ENCODE measurements around the gene SLC35F3. TPM values are rescaled to one million over a fixed set of nuclear protein-coding genes. Genes with fewer than 3 reads are reported as not detected.

Gene SLC35F3
- total and polyA plus RNA-seq, 2 experiments from 2014 or later: 1.0 to 3.2 TPM

DNA sequence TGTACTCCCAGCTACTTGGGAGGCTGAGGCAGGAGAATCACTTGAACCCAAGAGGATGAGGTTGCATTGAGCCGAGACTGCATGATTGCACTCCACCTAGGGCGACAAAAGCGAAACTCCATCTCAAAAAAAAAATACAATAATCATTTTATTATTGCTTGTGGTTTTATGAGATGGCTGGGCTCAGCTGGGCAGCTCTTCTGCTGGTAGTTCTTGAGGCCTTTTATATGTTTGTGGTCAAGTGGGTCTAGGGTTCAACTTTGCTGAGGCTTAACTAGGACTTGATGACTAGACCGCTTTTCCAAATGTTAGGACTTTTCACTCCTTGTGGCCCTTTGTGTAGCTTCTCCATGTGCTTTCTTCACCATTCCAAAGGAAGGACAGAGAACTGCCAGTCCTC lies 53.2 kb downstream of the SLC35F3 start:
- H3F3A ChIP-seq (replicated peaks; ENCODE audit: low read depth): no peaks in the 10 kb centered on the region
- no peak for TF ChIP-seq NANOG (IDR thresholded peaks at IDR 0.05; ENCODE audit: borderline replicate concordance)
- TF ChIP-seq ZNF331 (CRISPR knock-in tag; IDR thresholded peaks at IDR 0.05; ENCODE audit: low read depth): peak; percentile 61; the same call in 1 of the 2 replicates
- TF ChIP-seq, protein P1, sequence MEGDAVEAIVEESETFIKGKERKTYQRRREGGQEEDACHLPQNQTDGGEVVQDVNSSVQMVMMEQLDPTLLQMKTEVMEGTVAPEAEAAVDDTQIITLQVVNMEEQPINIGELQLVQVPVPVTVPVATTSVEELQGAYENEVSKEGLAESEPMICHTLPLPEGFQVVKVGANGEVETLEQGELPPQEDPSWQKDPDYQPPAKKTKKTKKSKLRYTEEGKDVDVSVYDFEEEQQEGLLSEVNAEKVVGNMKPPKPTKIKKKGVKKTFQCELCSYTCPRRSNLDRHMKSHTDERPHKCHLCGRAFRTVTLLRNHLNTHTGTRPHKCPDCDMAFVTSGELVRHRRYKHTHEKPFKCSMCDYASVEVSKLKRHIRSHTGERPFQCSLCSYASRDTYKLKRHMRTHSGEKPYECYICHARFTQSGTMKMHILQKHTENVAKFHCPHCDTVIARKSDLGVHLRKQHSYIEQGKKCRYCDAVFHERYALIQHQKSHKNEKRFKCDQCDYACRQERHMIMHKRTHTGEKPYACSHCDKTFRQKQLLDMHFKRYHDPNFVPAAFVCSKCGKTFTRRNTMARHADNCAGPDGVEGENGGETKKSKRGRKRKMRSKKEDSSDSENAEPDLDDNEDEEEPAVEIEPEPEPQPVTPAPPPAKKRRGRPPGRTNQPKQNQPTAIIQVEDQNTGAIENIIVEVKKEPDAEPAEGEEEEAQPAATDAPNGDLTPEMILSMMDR (conservative IDR thresholded peaks at IDR 0.05; ENCODE audit: low read depth in 2 of 2): no peak
- no peak for TF ChIP-seq STAT1 (IDR thresholded peaks at IDR 0.05; ENCODE audit: unreplicated experiment)
- H3K4me1 Mint-ChIP-seq: peaks cover 13% of the 10 kb centered on the region
- no peak overlapping the region for H3K4me3 ChIP-seq
- H3K4me3 Mint-ChIP-seq: no peak overlapping the region
- ATAC-seq (no peak), DNase-seq (ENCODE audit: low spot score) (no peak)
- no peaks in the 10 kb centered on the region; the same call in 1 of the 2 replicates for H3K9me2 ChIP-seq (ENCODE audit: insufficient read depth)
- H3K4me2 ChIP-seq: no peak overlapping the region
- H3K27me3 Mint-ChIP-seq (ENCODE audit: insufficient read depth, low read depth, poor library complexity): peaks cover 6% of the 10 kb centered on the region
- no peak overlapping the region for H3K27ac ChIP-seq (ENCODE audit: low read depth)
- no peaks in the 10 kb centered on the region for H3K36me3 ChIP-seq (ENCODE audit: insufficient read depth)
- no peak overlapping the region for H2AFZ ChIP-seq
- 0 out of 2 replicates have a peak, but pooled peaks cover 4% of the 10 kb centered on the region for H3K4me1 ChIP-seq (ENCODE audit: insufficient read depth)
- peaks cover 4% of the 10 kb centered on the region; the same call in 2 of the 3 replicates for H3K9me3 Mint-ChIP-seq
- no peak overlapping the region for H3K27ac Mint-ChIP-seq
- H4K20me1 ChIP-seq (replicated peaks; ENCODE audit: insufficient read depth): no peaks in the 10 kb centered on the region
- no peaks in the 10 kb centered on the region for H3K79me2 ChIP-seq (replicated peaks; ENCODE audit: insufficient read depth)
- no peaks in the 10 kb centered on the region for H3K27me3 ChIP-seq (ENCODE audit: insufficient read depth)
- no peaks in the 10 kb centered on the region for H3K36me3 Mint-ChIP-seq (ENCODE audit: low read depth)

GRCh38 chr1:233959102-233959501 lies 54.6 kb downstream of the SLC35F3 start:
- H4K20me1 ChIP-seq (replicated peaks; ENCODE audit: insufficient read depth): no peaks in the 10 kb centered on the region
- no peak for ATAC-seq
- no peak overlapping the region for H3K4me3 ChIP-seq
- H3F3A ChIP-seq (replicated peaks; ENCODE audit: low read depth): no peaks in the 10 kb centered on the region
- H2AFZ ChIP-seq: no peak overlapping the region
- H3K9me2 ChIP-seq (ENCODE audit: insufficient read depth): peaks cover 4% of the 10 kb centered on the region; the same call in 1 of the 2 replicates
- H3K27me3 ChIP-seq (ENCODE audit: insufficient read depth): no peaks in the 10 kb centered on the region
- no peak for TF ChIP-seq EZH2 (IDR thresholded peaks at IDR 0.05; ENCODE audit: low read depth, unreplicated experiment)
- TF ChIP-seq, protein P2, sequence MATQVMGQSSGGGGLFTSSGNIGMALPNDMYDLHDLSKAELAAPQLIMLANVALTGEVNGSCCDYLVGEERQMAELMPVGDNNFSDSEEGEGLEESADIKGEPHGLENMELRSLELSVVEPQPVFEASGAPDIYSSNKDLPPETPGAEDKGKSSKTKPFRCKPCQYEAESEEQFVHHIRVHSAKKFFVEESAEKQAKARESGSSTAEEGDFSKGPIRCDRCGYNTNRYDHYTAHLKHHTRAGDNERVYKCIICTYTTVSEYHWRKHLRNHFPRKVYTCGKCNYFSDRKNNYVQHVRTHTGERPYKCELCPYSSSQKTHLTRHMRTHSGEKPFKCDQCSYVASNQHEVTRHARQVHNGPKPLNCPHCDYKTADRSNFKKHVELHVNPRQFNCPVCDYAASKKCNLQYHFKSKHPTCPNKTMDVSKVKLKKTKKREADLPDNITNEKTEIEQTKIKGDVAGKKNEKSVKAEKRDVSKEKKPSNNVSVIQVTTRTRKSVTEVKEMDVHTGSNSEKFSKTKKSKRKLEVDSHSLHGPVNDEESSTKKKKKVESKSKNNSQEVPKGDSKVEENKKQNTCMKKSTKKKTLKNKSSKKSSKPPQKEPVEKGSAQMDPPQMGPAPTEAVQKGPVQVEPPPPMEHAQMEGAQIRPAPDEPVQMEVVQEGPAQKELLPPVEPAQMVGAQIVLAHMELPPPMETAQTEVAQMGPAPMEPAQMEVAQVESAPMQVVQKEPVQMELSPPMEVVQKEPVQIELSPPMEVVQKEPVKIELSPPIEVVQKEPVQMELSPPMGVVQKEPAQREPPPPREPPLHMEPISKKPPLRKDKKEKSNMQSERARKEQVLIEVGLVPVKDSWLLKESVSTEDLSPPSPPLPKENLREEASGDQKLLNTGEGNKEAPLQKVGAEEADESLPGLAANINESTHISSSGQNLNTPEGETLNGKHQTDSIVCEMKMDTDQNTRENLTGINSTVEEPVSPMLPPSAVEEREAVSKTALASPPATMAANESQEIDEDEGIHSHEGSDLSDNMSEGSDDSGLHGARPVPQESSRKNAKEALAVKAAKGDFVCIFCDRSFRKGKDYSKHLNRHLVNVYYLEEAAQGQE (IDR thresholded peaks at IDR 0.05; ENCODE audit: unreplicated experiment): no peak
- H3K4me1 ChIP-seq (ENCODE audit: insufficient read depth): 0 out of 2 replicates have a peak, but pooled peaks cover 4% of the 10 kb centered on the region
- no peak overlapping the region for H3K27ac ChIP-seq (ENCODE audit: low read depth)
- no peak overlapping the region for H3K4me2 ChIP-seq
- H3K27ac Mint-ChIP-seq: no peak overlapping the region
- no peaks in the 10 kb centered on the region for H3K79me2 ChIP-seq (replicated peaks; ENCODE audit: insufficient read depth)
- peaks cover 4% of the 10 kb centered on the region; the same call in 2 of the 3 replicates for H3K9me3 Mint-ChIP-seq
- H3K36me3 Mint-ChIP-seq (ENCODE audit: low read depth): no peaks in the 10 kb centered on the region; the same call in 2 of the 3 replicates
- H3K4me1 Mint-ChIP-seq: peaks cover 13% of the 10 kb centered on the region
- DNase-seq (ENCODE audit: low spot score): no peak
- peaks cover 6% of the 10 kb centered on the region for H3K27me3 Mint-ChIP-seq (ENCODE audit: insufficient read depth, low read depth, poor library complexity)
- H3K4me3 Mint-ChIP-seq: no peak overlapping the region
- no peaks in the 10 kb centered on the region for H3K36me3 ChIP-seq (ENCODE audit: insufficient read depth)
